K562 (cell line): Measurements from ENCODE around the gene XPA. TPM values are rescaled to one million over a fixed set of nuclear protein-coding genes. Genes with fewer than 3 reads are reported as not detected.

Experiments used
- ATAC-seq: fragments of 200-7000 bp; cut with Tn5 transposase; 3 replicates; pipeline ENCODE4 v1.9.1; 2020; ENCODE audit warnings: moderate library complexity
- BruUV-seq: library from RNA; stranded (reverse); fragments of 400-500 nt; replicated peaks from 2 replicates; lab custom pipeline; 2021; lab: Mats Ljungman, UMichigan
- CTCF ChIA-PET: fragments of 300-600 bp; formaldehyde crosslinking; extraction: SDS; loops from one replicate; lab custom pipeline; 2021; ENCODE audit warnings: low intra/inter-chr PET ratio; lab: Yijun Ruan, JAX
- POLR2A ChIA-PET: fragments of 300-600, 350-650 bp; sonication (Branson Sonifier 250); formaldehyde crosslinking; extraction: SDS; loops from one replicate; lab custom pipeline; 2021; ENCODE audit warnings: antibody characterized with exemption, inconsistent platforms; lab: Yijun Ruan, JAX
- DNase-seq, 4 experiments: peaks; one replicate each; pipeline versions ENCODE4 v3.0.0 to v3.0.0-alpha.2; 2011 to 2018; ENCODE audit warnings: low spot score in 3 of 4, mixed read lengths in 3 of 4; ENCODE audit errors: extremely low read depth in 1 of 4
- FAIRE-seq: peaks from 2 replicates; lab custom pipeline; 2011; peaks lifted over from hg19 to GRCh38; lab: Jason Lieb, UNC
- H2AFZ ChIP-seq: 2 replicates; pipeline ENCODE4 v1.6.0; 2011; ENCODE audit warnings: low read depth, low read length, control low read depth, inconsistent platforms
- H3K27ac ChIP-seq: fragments of 200-600 bp; 3 replicates; pipeline ENCODE4 v1.8.0; 2011; ENCODE audit warnings: low read depth, mild to moderate bottlenecking, control low read depth, inconsistent platforms, low read length, moderate library complexity, mixed read lengths; ENCODE audit errors: extremely low read depth
- H3K27me3 ChIP-seq, 2 experiments: fragments of 300-600 bp in 1 of 2; 2 replicates in 1 of 2; 3 replicates in 1 of 2; pipeline versions ENCODE4 v1.6.0 to v1.8.0; 2011; ENCODE audit warnings: inconsistent platforms in 2 of 2, low read length in 2 of 2, mild to moderate bottlenecking in 1 of 2, mixed read lengths in 1 of 2, moderate library complexity in 1 of 2; ENCODE audit not compliant: control insufficient read depth in 2 of 2, insufficient read depth in 2 of 2
- H3K36me3 ChIP-seq: fragments of 300-600 bp; 3 replicates; pipeline ENCODE4 v1.8.0; 2011; ENCODE audit warnings: mild to moderate bottlenecking, low read length, inconsistent platforms; ENCODE audit not compliant: control insufficient read depth, insufficient read depth
- H3K4me1 ChIP-seq, 2 experiments: fragments of 200-600 bp in 1 of 2; replicated peaks in 1 of 2; 2 replicates in 1 of 2; 3 replicates in 1 of 2; pipeline versions ENCODE4 v1.5.1 to v1.8.0; 2011; ENCODE audit warnings: inconsistent platforms in 2 of 2, low read length in 2 of 2, mild to moderate bottlenecking in 1 of 2, mixed read lengths in 1 of 2, moderate library complexity in 1 of 2; ENCODE audit not compliant: control insufficient read depth in 2 of 2, insufficient read depth in 2 of 2
- H3K4me2 ChIP-seq: 2 replicates; pipeline ENCODE4 v1.6.1; 2011; ENCODE audit warnings: low read length, control low read depth, inconsistent platforms, mixed read lengths; ENCODE audit not compliant: insufficient read depth
- H3K4me3 ChIP-seq: fragments of 200-600 bp; sonication (generic), shearing (Covaris generic); 2 replicates; pipeline ENCODE4 v1.5.1; 2016; ENCODE audit warnings: control low read depth, inconsistent platforms
- H3K79me2 ChIP-seq: fragments of 200-600 bp; 3 replicates; pipeline ENCODE4 v1.8.0; 2011; ENCODE audit warnings: low read length, inconsistent platforms; ENCODE audit not compliant: control insufficient read depth, insufficient read depth
- H3K9ac ChIP-seq, 2 experiments: 2 replicates each; pipeline versions ENCODE4 v1.6.0 to v1.6.1; 2011; ENCODE audit warnings: low read depth in 2 of 2, low read length in 2 of 2, control low read depth in 1 of 2, inconsistent platforms in 1 of 2, mild to moderate bottlenecking in 1 of 2, mixed read lengths in 1 of 2; ENCODE audit not compliant: insufficient read depth in 1 of 2
- H3K9me1 ChIP-seq: one replicate; pipeline ENCODE4 v1.6.0; 2011; ENCODE audit warnings: inconsistent platforms, mild to moderate bottlenecking, low read length, moderate library complexity; ENCODE audit not compliant: control insufficient read depth, insufficient read depth
- H3K9me3 ChIP-seq: replicated peaks from 2 replicates; pipeline ENCODE4 v1.5.1; 2011; ENCODE audit warnings: low read depth, low read length, inconsistent platforms; ENCODE audit not compliant: control insufficient read depth, insufficient read depth
- H4K20me1 ChIP-seq: replicated peaks from 2 replicates; pipeline ENCODE4 v1.6.1; 2011; ENCODE audit warnings: low read length, inconsistent platforms, mixed read lengths; ENCODE audit not compliant: control insufficient read depth, insufficient read depth
- CBX8 ChIP-seq: fragments of 200-600 bp; sonication (generic); IDR thresholded peaks from 2 replicates; pipeline ENCODE4 v1.6.1; 2012; ENCODE audit warnings: borderline replicate concordance, mixed run types, low read depth, mild to moderate bottlenecking, moderate library complexity, mixed read lengths, low read length, control low read depth, inconsistent platforms; ENCODE audit not compliant: poor library complexity, severe bottlenecking; ENCODE audit errors: extremely low read depth
- E2F4 ChIP-seq: sonication (generic); formaldehyde crosslinking; IDR thresholded peaks from 2 replicates; pipeline ENCODE4 v1.8.0; 2022; ENCODE audit warnings: mild to moderate bottlenecking, low read depth, missing genetic modification reagents
- EWSR1 ChIP-seq: fragments of 450-650 bp; IDR thresholded peaks from 2 replicates; pipeline ENCODE4 v1.6.1; 2018; ENCODE audit warnings: borderline replicate concordance, mild to moderate bottlenecking, low read depth, moderate library complexity; ENCODE audit not compliant: partially characterized antibody
- NFRKB ChIP-seq: fragments of 450-650 bp; IDR thresholded peaks from 2 replicates; pipeline ENCODE4 v1.6.1; 2016; ENCODE audit warnings: low read depth
- NONO ChIP-seq, 2 experiments: fragments of 200-400 bp in 1 of 2; fragments of 450-650 bp in 1 of 2; formaldehyde crosslinking in 1 of 2; IDR thresholded peaks; 2 replicates each; pipeline ENCODE4 v1.6.1; 2017; ENCODE audit warnings: low read depth in 2 of 2, mild to moderate bottlenecking in 2 of 2, moderate library complexity in 2 of 2, low read length in 1 of 2
- SRSF7 ChIP-seq: fragments of 200-400 bp; formaldehyde crosslinking; optimal IDR thresholded peaks from 2 replicates; pipeline ENCODE3; 2017; ENCODE audit warnings: mild to moderate bottlenecking, low read depth, low read length
- WGBS: fragments of 100-300 bp; shearing (Covaris generic); methylation state at CpG from one replicate; pipeline ENCODE4 v1.1.6; 2016; ENCODE audit warnings: low coverage, mixed read lengths; ENCODE audit not compliant: insufficient coverage; ENCODE audit errors: missing lambda C conversion rate; 5-methylcytosine and 5-hydroxymethylcytosine counted together
- in situ Hi-C: fragments of 300-500 bp; cut with MboI; formaldehyde crosslinking; loops from 4 replicates; pipeline ENCODE4 v1.15.0; 2018; ENCODE audit warnings: inconsistent platforms, mixed read lengths
- intact Hi-C: fragments of 100-400 bp; cut with micrococcal nuclease; formaldehyde crosslinking; loops from 2 replicates; pipeline ENCODE4 v1.14.2; 2022
- polyA plus RNA-seq, 8 experiments: library from polyadenylated mRNA; depleted of rRNA in 4 of 8; stranded (reverse) in 5 of 8; unstranded in 3 of 8; fragments of >200 nt; fragmentation: Nextera tagmentation in 2 of 8; fragmentation: Illumina TruSeq in 1 of 8; extraction: Ambion mirVana in 2 of 8; extraction: Trizol in 1 of 8; gene quantifications; 2 replicates each; pipeline versions ENCODE4 v1.2.1 to v1.2.3, GENCODE V29; 2011 to 2014; ENCODE audit warnings: inconsistent platforms in 1 of 8, missing spikeins in 1 of 8
- total RNA-seq, 7 experiments: library from RNA; depleted of rRNA in 6 of 7; stranded (reverse); fragments of >200 nt in 6 of 7; fragmentation: Illumina TruSeq in 2 of 7; extraction: Trizol in 2 of 7; gene quantifications; 2 replicates each; pipeline versions ENCODE4 v1.2.1 to v1.2.3, GENCODE V29; 2011 to 2021; ENCODE audit warnings: low replicate concordance in 1 of 7

Gene XPA
- total and polyA plus RNA-seq, 9 of the 15 experiments (the other 6 are each of a cell fraction or from before 2014, with no cell fraction given), result 5.1 to 18.2 (median 14.1) TPM

GRCh38 chr9:97672403-97672802 lies 24.7 kb downstream of the XPA start:
- FAIRE-seq, result no peak
- ATAC-seq, result no peak
- CTCF ChIA-PET, result no interaction called here
- Histone ChIP-seq H3K4me2 (no peak overlapping the region), H3K36me3 (peaks cover 97% of the 10 kb centered on the region), H3K9me1 (no peaks in the 10 kb centered on the region), H3K79me2 (no peaks in the 10 kb centered on the region)
- intact Hi-C loops, result no loop called here
- TF ChIP-seq EWSR1, result no peak
- no peak for TF ChIP-seq SRSF7
- no peak for TF ChIP-seq E2F4
- TF ChIP-seq NONO (IDR thresholded peaks at IDR 0.05; ENCODE audit: low read depth in 2 of 2, low read length in 1 of 2), result no peak
- no peak for TF ChIP-seq CBX8
- no peak for TF ChIP-seq NFRKB
- TF ChIP-seq, all 486 proteins: peak for 0
- Histone ChIP-seq H2AFZ (no peak overlapping the region), H3K4me1 (no peaks in the 10 kb centered on the region), H3K4me3 (no peak overlapping the region), H3K27me3 (no peaks in the 10 kb centered on the region), H3K9me3 (no peaks in the 10 kb centered on the region), H3K9ac (no peak overlapping the region), H3K27ac (no peak overlapping the region), H4K20me1 (no peaks in the 10 kb centered on the region)
- DNase-seq, result no peak
- POLR2A ChIA-PET, result no interaction called here
- 80% methylated on average over 3 of the region's 3 CpGs for WGBS
- in situ Hi-C loops, result no loop called here
- BruUV-seq, result no TSS peak
